HepG2 (cell line): ENCODE measurements around the gene AHNAK. TPM values are rescaled to one million over a fixed set of nuclear protein-coding genes. Genes with fewer than 3 reads are reported as not detected.

Experiments
- CHCHD3 ChIP-seq: sonication (generic); formaldehyde crosslinking; IDR thresholded peaks from 2 replicates; pipeline ENCODE4 v1.8.0; 2022; ENCODE audit warnings: mild to moderate bottlenecking, missing genetic modification reagents, moderate library complexity
- DNMT1 ChIP-seq: sonication (generic); formaldehyde crosslinking; IDR thresholded peaks from 2 replicates; pipeline ENCODE4 v1.5.1; 2020; ENCODE audit warnings: mild to moderate bottlenecking, missing genetic modification reagents
- DR1 ChIP-seq: sonication (generic); formaldehyde crosslinking; IDR thresholded peaks from 2 replicates; pipeline ENCODE4 v1.8.0; 2021; ENCODE audit warnings: mild to moderate bottlenecking, missing genetic modification reagents, inconsistent platforms
- DRAP1 ChIP-seq: IDR thresholded peaks from 2 replicates; pipeline ENCODE4 v1.6.1; 2016; ENCODE audit warnings: missing genetic modification reagents, missing compliant biosample characterization
- ELF4 ChIP-seq: sonication (generic); formaldehyde crosslinking; IDR thresholded peaks from 2 replicates; pipeline ENCODE4 v1.5.0; 2020; ENCODE audit warnings: missing genetic modification reagents, mild to moderate bottlenecking, moderate library complexity, borderline replicate concordance
- JUN ChIP-seq: sonication (generic); formaldehyde crosslinking; IDR thresholded peaks from 2 replicates; pipeline ENCODE4 v1.4.0; 2020; ENCODE audit warnings: mild to moderate bottlenecking, missing genetic modification reagents
- KLF15 ChIP-seq: sonication (generic); formaldehyde crosslinking; IDR thresholded peaks from 2 replicates; pipeline ENCODE4 v1.8.1; 2023; ENCODE audit warnings: borderline replicate concordance, mild to moderate bottlenecking, inconsistent platforms, missing genetic modification reagents, mixed read lengths
- MAF1 ChIP-seq: sonication (generic); formaldehyde crosslinking; IDR thresholded peaks from 2 replicates; pipeline ENCODE4 v1.5.0; 2020; ENCODE audit warnings: missing genetic modification reagents, borderline replicate concordance
- MYC ChIP-seq: sonication (generic); formaldehyde crosslinking; IDR thresholded peaks from 2 replicates; pipeline ENCODE4 v1.9.0; 2021; ENCODE audit warnings: missing genetic modification reagents, borderline replicate concordance
- REXO4 ChIP-seq: sonication (generic); formaldehyde crosslinking; IDR thresholded peaks from 2 replicates; pipeline ENCODE4 v1.8.0; 2022; ENCODE audit warnings: missing genetic modification reagents, mild to moderate bottlenecking, borderline replicate concordance
- SCMH1 ChIP-seq: sonication (generic); formaldehyde crosslinking; IDR thresholded peaks from 2 replicates; pipeline ENCODE4 v1.9.0; 2021; ENCODE audit warnings: missing genetic modification reagents, mild to moderate bottlenecking, borderline replicate concordance
- SIX4 ChIP-seq: sonication (generic); formaldehyde crosslinking; IDR thresholded peaks from 2 replicates; pipeline ENCODE4 v1.4.0; 2020; ENCODE audit warnings: missing genetic modification reagents
- SRSF4 ChIP-seq: fragments of 200-400 bp; formaldehyde crosslinking; IDR thresholded peaks from one replicate; pipeline ENCODE4 v1.6.1; 2018; ENCODE audit warnings: mild to moderate bottlenecking, low read depth, low read length, moderate library complexity; ENCODE audit not compliant: poor library complexity, severe bottlenecking
- ZNF121 ChIP-seq: sonication (generic); formaldehyde crosslinking; IDR thresholded peaks from 2 replicates; pipeline ENCODE4 v1.5.0; 2020; ENCODE audit warnings: mild to moderate bottlenecking, missing genetic modification reagents
- ZNF292 ChIP-seq: sonication (generic); formaldehyde crosslinking; IDR thresholded peaks from 2 replicates; pipeline ENCODE4 v1.8.1; 2022; ENCODE audit warnings: mild to moderate bottlenecking, low read depth, missing genetic modification reagents, borderline replicate concordance
- ZNF382 ChIP-seq: sonication (generic); formaldehyde crosslinking; IDR thresholded peaks from 2 replicates; pipeline ENCODE4 v1.5.0; 2020; ENCODE audit warnings: missing genetic modification reagents, mild to moderate bottlenecking, borderline replicate concordance
- ZNF432 ChIP-seq: sonication (generic); formaldehyde crosslinking; IDR thresholded peaks from 2 replicates; pipeline ENCODE4 v1.5.0; 2020; ENCODE audit warnings: missing genetic modification reagents, mild to moderate bottlenecking, borderline replicate concordance
- ZNF761 ChIP-seq: sonication (generic); formaldehyde crosslinking; conservative IDR thresholded peaks from 2 replicates; pipeline ENCODE4 v1.4.0; 2020; ENCODE audit warnings: mild to moderate bottlenecking, missing genetic modification reagents
- ZUFSP ChIP-seq: sonication (generic); formaldehyde crosslinking; IDR thresholded peaks from 2 replicates; pipeline ENCODE4 v1.9.0; 2021; ENCODE audit warnings: missing genetic modification reagents, mild to moderate bottlenecking, borderline replicate concordance
- polyA plus RNA-seq, 8 experiments: library from polyadenylated mRNA; depleted of rRNA in 3 of 8; stranded (reverse) in 7 of 8; unstranded in 1 of 8; fragments of >200 nt; fragmentation: Illumina TruSeq in 4 of 8; extraction: Trizol in 4 of 8; gene quantifications; 2 replicates each; pipeline versions ENCODE4 v1.2.1 to v1.2.3, GENCODE V29; 2011 to 2016; ENCODE audit warnings: low read depth in 4 of 8, missing spikeins in 1 of 8, mixed read lengths in 1 of 8; ENCODE audit not compliant: insufficient read depth in 1 of 8
- total RNA-seq, 5 experiments: library from RNA; depleted of rRNA; stranded (reverse); fragments of >200 nt; fragmentation: Illumina TruSeq; extraction: Trizol; gene quantifications; 2 replicates each; pipeline ENCODE4 v1.2.3, GENCODE V29; 2016; ENCODE audit warnings: low read depth in 1 of 5
- TF ChIP-seq, protein P1 (sequence below): sonication (generic); formaldehyde crosslinking; IDR thresholded peaks from 2 replicates; pipeline ENCODE4 v1.8.1; 2023; ENCODE audit warnings: mild to moderate bottlenecking, moderate library complexity, missing genetic modification reagents
- TF ChIP-seq, protein P2 (sequence below): IDR thresholded peaks from 2 replicates; pipeline ENCODE4 v1.6.1; 2016; ENCODE audit warnings: missing biosample characterization, missing genetic modification reagents, low read depth
- TF ChIP-seq, protein P3 (sequence below): sonication (generic); formaldehyde crosslinking; IDR thresholded peaks from 2 replicates; pipeline ENCODE4 v1.5.0; 2020; ENCODE audit warnings: missing genetic modification reagents
- TF ChIP-seq, protein P4 (sequence below): sonication (generic); formaldehyde crosslinking; IDR thresholded peaks from 2 replicates; pipeline ENCODE4 v1.4.0; 2020; ENCODE audit warnings: missing genetic modification reagents, low read depth, mild to moderate bottlenecking, borderline replicate concordance

AHNAK gene
- total and polyA plus RNA-seq, 2 of the 13 experiments (the other 11 are each of a cell fraction or from before 2014, with no cell fraction given), result 23.4 to 25.0 TPM

GRCh38 chr11:62574363-62575071, 27.9 kb upstream of the AHNAK start (continued):
- TF ChIP-seq, protein P1, sequence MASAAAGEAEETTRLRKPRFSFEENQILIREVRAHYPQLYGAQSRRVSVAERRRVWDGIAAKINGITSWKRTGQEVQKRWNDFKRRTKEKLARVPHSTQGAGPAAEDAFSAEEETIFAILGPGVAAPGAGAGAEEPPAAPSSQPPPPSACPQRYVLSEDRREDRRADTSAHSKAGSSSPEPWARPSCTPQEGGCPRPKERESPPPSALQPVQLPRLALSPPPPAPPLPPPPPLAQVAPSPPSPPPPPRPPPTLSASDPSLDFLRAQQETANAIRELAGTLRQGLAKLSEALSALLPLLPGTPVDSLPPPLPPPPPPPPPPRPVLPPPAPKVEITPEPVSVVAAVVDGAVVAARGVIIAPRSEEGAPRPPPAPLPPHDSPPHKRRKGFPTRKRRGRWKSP, result no peak
- no peak for TF ChIP-seq KLF15
- TF ChIP-seq SRSF4, result no peak
- no peak for TF ChIP-seq ZNF292 (CRISPR knock-in tag)
- no peak for TF ChIP-seq ZUFSP (CRISPR knock-in tag)
- TF ChIP-seq, protein P2, sequence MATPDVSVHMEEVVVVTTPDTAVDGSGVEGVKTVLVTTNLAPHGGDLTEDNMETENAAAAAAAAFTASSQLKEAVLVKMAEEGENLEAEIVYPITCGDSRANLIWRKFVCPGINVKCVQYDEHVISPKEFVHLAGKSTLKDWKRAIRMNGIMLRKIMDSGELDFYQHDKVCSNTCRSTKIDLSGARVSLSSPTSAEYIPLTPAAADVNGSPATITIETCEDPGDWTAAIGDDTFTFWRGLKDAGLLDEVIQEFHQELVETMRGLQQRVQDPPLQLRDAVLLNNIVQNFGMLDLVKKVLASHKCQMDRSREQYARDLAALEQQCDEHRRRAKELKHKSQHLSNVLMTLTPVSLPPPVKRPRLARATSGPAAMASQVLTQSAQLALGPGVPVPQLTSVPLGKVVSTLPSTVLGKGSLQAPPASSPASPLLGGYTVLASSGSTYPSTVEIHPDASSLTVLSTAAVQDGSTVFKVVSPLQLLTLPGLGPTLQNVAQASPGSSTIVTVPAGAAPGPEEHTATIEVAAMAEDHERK (CRISPR knock-in tag), result no peak
- TF ChIP-seq SCMH1 (CRISPR knock-in tag), result no peak
- TF ChIP-seq MYC, result no peak
- no peak for TF ChIP-seq ZNF432
- 0 out of 2 replicates have a peak, but pooled peaks have one; percentile 26 for TF ChIP-seq DNMT1 (CRISPR knock-in tag)
- TF ChIP-seq DR1 (CRISPR knock-in tag), result no peak
- TF ChIP-seq ZNF121 (CRISPR knock-in tag), result no peak
- TF ChIP-seq, protein P3, sequence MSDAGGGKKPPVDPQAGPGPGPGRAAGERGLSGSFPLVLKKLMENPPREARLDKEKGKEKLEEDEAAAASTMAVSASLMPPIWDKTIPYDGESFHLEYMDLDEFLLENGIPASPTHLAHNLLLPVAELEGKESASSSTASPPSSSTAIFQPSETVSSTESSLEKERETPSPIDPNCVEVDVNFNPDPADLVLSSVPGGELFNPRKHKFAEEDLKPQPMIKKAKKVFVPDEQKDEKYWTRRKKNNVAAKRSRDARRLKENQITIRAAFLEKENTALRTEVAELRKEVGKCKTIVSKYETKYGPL, result no peak
- TF ChIP-seq SIX4 (CRISPR knock-in tag), result no peak
- TF ChIP-seq, protein P4, sequence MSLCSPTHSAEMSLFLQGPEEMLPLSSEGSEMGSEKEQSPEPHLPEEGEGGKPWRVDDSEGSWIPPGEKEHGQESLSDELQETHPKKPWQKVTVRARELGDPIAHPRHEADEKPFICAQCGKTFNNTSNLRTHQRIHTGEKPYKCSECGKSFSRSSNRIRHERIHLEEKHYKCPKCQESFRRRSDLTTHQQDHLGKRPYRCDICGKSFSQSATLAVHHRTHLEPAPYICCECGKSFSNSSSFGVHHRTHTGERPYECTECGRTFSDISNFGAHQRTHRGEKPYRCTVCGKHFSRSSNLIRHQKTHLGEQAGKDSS (CRISPR knock-in tag), result peak; percentile 47; the same call in 1 of the 2 replicates
- no peak for TF ChIP-seq CHCHD3
- TF ChIP-seq DRAP1 (CRISPR knock-in tag), result no peak
- peak; percentile 21; the same call in 1 of the 2 replicates for TF ChIP-seq MAF1
- no peak for TF ChIP-seq JUN (CRISPR knock-in tag)
- 0 out of 2 replicates have a peak, but pooled peaks have one; percentile 21 for TF ChIP-seq ZNF761 (CRISPR knock-in tag)
- TF ChIP-seq ELF4, result 0 out of 2 replicates have a peak, but pooled peaks have one; percentile 33
- no peak for TF ChIP-seq REXO4 (CRISPR knock-in tag)
- no peak for TF ChIP-seq ZNF382 (CRISPR knock-in tag)
